Right lobe of liver (tissue), 4 donors: ENCODE results near the gene CCNJL.

Experiments
- CTCF ChIP-seq, 4 donors: fragments of 200-600 bp in 3 of 4; fragments of 450-650 bp in 1 of 4; IDR thresholded peaks; one replicate each; pipeline versions ENCODE4 v1.5.1 to v1.8.0; 2016 to 2022; ENCODE audit warnings: antibody characterized with exemption in 4 of 4, mild to moderate bottlenecking in 2 of 4
- POLR2A ChIP-seq: fragments of 450-650 bp; IDR thresholded peaks from one replicate; pipeline ENCODE4 v1.6.1; 2017; ENCODE audit warnings: antibody characterized with exemption, mild to moderate bottlenecking
- donor health status: DM: no; HTN: no; CAD: no.
- donor health status: DM: no; HTN: no; CAD: no.
- donor health status: DM: no; HTN: yes; CAD: no.

- TF ChIP-seq CTCF (IDR thresholded peaks at IDR 0.05) (no peak), POLR2A (no peak)
These were observed 41.0 kb upstream of the CCNJL start for GRCh38 chr5:160353379-160353778.
